ENCODE data around the gene ADGRV1.
"Not testable (repeated sequence)": the region's sequence is repeated elsewhere in the genome, so short reads cannot be mapped to it uniquely, and the experiment has no call there.

ADGRV1 gene

DNA sequence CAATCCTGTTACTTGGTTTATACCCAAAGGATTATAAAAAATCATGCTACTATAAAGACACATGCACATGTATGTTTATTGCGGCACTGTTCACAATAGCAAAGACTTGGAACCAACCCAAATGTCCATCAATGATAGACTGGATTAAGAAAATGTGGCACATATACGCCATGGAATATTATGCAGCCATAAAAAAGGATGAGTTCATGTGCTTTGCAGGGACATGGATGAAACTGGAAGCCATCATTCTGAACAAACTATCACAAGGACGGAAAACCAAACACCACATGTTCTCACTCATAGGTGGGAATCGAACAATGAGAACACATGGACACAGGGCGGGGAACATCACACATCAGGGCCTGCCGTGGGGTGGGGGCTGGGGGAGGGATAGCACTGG is 34.5 kb downstream of the ADGRV1 start:
- not testable (repeated sequence) for DNase-seq (ENCODE audit: low read depth in 2 of 2)

- not testable (repeated sequence) for DNase-seq (ENCODE audit: low read depth in 2 of 2)
These were observed 37.2 kb downstream of the ADGRV1 start for GRCh38 chr5:90595766-90596165.

DNA sequence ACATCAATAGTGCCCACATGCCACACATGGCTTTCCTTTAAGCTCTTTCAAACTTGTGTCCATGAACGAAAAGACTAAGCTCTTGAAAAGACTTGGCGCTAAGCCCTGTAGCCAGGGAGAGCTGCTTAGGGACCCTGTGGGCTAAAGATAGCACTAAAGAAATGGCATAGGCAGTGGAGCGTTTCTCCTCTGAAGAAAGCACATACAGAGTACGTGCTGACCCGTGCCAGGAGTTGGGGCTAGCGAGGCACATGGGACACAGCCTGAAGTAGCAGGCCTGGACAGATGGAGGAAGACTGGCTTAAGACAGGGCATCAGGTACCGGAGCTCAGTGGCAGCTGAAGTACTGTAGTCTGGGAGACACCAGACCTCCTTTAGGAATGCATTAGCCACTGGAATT is 39.7 kb downstream of the ADGRV1 start:
- no peak for DNase-seq (ENCODE audit: low read depth in 2 of 2)

GRCh38 chr5:90600307-90600706 is 41.7 kb downstream of the ADGRV1 start:
- DNase-seq (ENCODE audit: low read depth in 2 of 2): not testable (repeated sequence)

DNA sequence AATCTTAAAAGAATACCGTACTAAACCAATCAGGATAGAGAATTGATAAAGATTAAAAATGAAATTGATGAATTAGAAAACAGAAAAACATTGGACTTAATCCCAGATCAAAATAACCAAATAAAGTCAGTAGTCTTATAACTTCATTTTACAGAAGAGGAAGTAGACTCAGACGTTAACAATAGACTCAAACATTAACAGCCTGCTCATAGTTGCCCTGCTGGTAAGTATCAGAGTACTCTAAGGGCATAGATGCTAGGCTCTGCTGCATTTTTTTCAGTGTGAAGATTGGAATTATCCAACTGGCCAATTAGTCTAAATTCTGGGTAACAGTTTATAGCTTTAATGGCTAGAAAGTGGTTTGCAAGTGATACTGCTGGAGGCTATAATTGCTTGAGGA is 42.9 kb downstream of the ADGRV1 start:
- DNase-seq (ENCODE audit: low read depth in 2 of 2): no peak

- no peak for DNase-seq (ENCODE audit: low read depth in 2 of 2)
These were observed 44.1 kb downstream of the ADGRV1 start for GRCh38 chr5:90602681-90603080.

DNA sequence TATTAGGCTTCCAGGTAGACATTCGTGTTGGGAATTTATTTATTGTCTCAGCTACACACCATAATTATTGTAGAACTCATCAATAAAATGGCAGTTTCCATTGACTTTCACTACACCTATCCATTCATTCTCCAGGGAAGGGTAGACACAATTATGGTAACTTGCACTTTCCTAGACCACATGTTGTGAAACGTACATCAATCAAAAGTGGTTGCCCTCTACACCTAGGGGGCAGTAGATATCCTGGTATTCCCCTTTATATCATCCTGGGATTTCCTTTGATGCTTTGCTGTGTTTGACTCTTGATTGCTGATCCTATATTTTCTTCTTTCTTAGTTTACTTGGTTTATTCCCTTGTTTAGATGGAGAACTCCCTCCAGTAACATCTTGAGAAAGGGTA is 47.9 kb downstream of the ADGRV1 start:
- no peak for DNase-seq (ENCODE audit: low read depth in 2 of 2)

DNA sequence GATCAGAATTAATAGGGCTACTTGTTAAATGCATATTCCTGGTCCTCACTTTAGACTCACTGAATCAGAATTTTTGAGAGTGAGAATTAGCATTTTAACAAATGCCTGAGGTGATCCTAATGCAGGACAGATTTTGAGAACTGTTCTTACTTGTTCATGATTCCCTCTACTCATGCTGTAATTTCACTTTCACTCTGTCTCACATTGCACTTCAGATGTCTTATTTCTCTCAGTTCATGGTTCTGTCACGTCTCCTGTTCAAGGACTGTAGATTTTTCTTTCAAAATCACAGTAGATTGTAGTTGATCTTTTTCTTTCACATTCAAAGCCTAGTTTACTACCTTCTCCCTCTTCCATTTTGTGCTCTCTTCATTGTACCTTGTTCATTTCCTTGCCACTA is 54.3 kb downstream of the ADGRV1 start:
- no peak for DNase-seq (ENCODE audit: low read depth in 2 of 2)

DNA sequence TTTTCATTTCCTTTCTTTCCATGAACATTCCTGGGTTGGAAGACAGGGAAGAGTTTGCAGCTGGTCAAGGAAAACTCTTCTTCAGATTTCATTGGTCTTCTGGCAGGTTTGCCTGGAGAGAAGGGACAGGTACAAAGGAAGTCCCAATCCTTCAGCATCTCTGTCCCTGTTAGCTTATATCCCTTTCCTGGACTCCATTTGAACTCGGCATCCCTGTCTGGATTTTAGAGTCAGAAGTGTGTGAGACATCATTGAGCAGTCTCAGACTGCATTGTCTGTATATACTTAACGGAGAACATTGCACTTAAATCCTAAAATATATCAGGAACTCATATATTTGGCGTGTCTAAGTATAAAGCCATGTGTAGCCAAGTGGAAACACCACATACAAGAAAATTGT is 54.9 kb downstream of the ADGRV1 start:
- no peak for DNase-seq (ENCODE audit: low read depth in 2 of 2)

GRCh38 chr5:90613918-90614504 is 55.4 kb downstream of the ADGRV1 start:
- DNase-seq (ENCODE audit: low read depth in 2 of 2): no peak

GRCh38 chr5:90615355-90615754 is 56.8 kb downstream of the ADGRV1 start:
- DNase-seq (ENCODE audit: low read depth in 2 of 2): no peak

GRCh38 chr5:90618071-90618470 is 59.5 kb downstream of the ADGRV1 start:
- no peak for DNase-seq (ENCODE audit: low read depth in 2 of 2)

DNA sequence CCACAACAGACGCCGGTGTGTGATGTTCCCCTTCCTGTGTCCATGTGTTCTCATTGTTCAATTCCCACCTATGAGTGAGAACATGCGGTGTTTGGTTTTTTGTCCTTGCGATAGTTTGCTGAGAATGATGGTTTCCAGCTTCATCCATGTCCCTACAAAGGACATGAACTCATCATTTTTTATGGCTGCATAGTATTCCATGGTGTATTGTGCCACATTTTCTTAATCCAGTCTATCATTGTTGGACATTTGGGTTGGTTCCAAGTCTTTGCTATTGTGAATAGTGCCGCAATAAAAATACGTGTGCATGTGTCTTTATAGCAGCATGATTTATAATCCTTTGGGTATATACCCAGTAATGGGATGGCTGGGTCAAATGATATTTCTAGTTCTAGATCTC is 61.2 kb downstream of the ADGRV1 start:
- not testable (repeated sequence) for DNase-seq (ENCODE audit: low read depth in 2 of 2)

GRCh38 chr5:90621848-90622247 is 63.3 kb downstream of the ADGRV1 start:
- no peak for DNase-seq (ENCODE audit: low read depth in 2 of 2)

DNA sequence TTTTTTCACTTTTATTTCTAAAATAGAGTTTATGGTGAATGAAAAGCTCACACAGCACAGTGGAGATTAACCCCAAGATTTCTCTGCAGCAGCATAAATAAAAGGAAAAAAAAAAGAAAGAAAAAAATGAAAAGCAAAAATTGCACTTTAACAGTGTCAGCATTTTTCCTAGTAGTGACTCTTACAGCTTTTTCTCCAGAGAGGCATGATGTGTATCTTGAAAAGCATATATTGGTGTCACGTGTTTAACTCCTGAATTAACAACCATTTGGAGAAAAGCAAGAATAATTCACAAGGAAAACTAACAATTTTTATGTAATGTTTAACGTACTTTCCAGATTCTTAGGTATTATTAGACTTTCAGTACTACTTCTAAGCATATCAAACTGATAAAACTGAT is 67.9 kb downstream of the ADGRV1 start:
- no peak for DNase-seq (ENCODE audit: low read depth in 2 of 2)

DNA sequence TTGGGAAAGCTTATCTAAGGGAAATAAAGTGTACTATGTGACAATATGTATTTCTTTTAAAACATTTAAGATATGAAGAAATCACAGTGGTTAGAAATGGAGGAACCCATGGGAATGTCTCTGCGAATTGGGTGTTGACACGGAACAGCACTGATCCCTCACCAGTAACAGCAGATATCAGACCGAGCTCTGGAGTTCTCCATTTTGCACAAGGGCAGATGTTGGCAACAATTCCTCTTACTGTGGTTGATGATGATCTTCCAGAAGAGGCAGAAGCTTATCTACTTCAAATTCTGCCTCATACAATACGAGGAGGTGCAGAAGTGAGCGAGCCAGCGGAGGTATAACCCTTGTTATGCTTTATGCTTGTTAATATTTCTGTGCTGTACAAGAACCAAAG is 69.9 kb downstream of the ADGRV1 start:
- no peak for DNase-seq (ENCODE audit: low read depth in 2 of 2)

GRCh38 chr5:90632791-90633190 is 74.2 kb downstream of the ADGRV1 start:
- DNase-seq (ENCODE audit: low read depth in 2 of 2): no peak

GRCh38 chr5:90636948-90637347 is 78.4 kb downstream of the ADGRV1 start:
- no peak for DNase-seq (ENCODE audit: low read depth in 2 of 2)

DNA sequence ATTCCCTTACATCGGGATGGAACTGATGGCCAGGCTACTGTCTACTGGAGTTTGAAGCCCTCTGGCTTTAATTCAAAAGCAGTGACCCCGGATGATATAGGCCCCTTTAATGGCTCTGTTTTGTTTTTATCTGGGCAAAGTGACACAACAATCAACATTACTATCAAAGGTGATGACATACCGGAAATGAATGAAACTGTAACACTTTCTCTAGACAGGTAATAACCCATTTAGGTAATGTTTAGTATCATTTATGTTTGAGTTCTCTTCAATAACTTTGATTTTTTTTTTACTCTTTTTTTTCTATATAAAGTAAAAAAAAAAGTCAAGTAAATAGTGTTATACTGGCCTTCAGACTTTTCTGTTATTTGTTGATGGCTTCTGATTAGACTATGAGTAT is 79.1 kb downstream of the ADGRV1 start:
- no peak for DNase-seq (ENCODE audit: low read depth in 2 of 2)

- DNase-seq (ENCODE audit: low read depth in 2 of 2): no peak
These were observed 80.3 kb downstream of the ADGRV1 start for GRCh38 chr5:90638878-90639277.

GRCh38 chr5:90640484-90641059 is 82.0 kb downstream of the ADGRV1 start:
- DNase-seq (ENCODE audit: low read depth in 2 of 2): no peak

GRCh38 chr5:90641528-90641927 is 82.9 kb downstream of the ADGRV1 start:
- DNase-seq (ENCODE audit: low read depth in 2 of 2): no peak

GRCh38 chr5:90642706-90643229 is 84.2 kb downstream of the ADGRV1 start:
- DNase-seq (ENCODE audit: low read depth in 2 of 2): no peak

GRCh38 chr5:90644132-90644531 is 85.5 kb downstream of the ADGRV1 start:
- DNase-seq (ENCODE audit: low read depth in 2 of 2): no peak
